Endothelial cell of umbilical vein (primary cell): ENCODE results near the gene ANK2. TPM values are rescaled to one million over a fixed set of nuclear protein-coding genes. Genes with fewer than 3 reads are reported as not detected.

Experiments
- BruUV-seq: library from RNA; stranded (reverse); fragments of 400-500 nt; replicated peaks from 2 replicates; lab custom pipeline; 2021; lab: Mats Ljungman, UMichigan
- CTCF ChIA-PET: fragments of 300-600, 350-600 bp; sonication (Branson Sonifier 250); formaldehyde crosslinking; loops from one replicate; lab custom pipeline; 2021; ENCODE audit warnings: antibody characterized with exemption, inconsistent platforms; lab: Charles Lee
- POLR2A ChIA-PET: fragments of 300-600, 350-600 bp; sonication (Branson Sonifier 250); formaldehyde crosslinking; loops from one replicate; lab custom pipeline; 2021; ENCODE audit warnings: antibody characterized with exemption, inconsistent platforms; lab: Charles Lee
- DNase-seq: peaks from one replicate; pipeline ENCODE4 v3.0.0-alpha.2; 2011; ENCODE audit warnings: low read depth, low spot score
- FAIRE-seq: peaks from 2 replicates; lab custom pipeline; 2011; peaks lifted over from hg19 to GRCh38; lab: Jason Lieb, UNC
- H2AFZ ChIP-seq: 2 replicates; pipeline ENCODE4 v1.6.0; 2012; ENCODE audit warnings: low read depth, low read length, control low read depth, inconsistent platforms
- H3K27ac ChIP-seq: 2 replicates; pipeline ENCODE4 v1.5.1; 2011; ENCODE audit warnings: low read depth, mild to moderate bottlenecking, control low read depth, low read length, moderate library complexity; ENCODE audit not compliant: insufficient read depth
- H3K27me3 ChIP-seq, 2 experiments: 2 replicates each; pipeline versions ENCODE4 v1.6.0 to v1.6.1; 2011; ENCODE audit warnings: low read length in 2 of 2, mixed read lengths in 1 of 2; ENCODE audit not compliant: control insufficient read depth in 2 of 2, insufficient read depth in 2 of 2
- H3K36me3 ChIP-seq, 2 experiments: 2 replicates in 1 of 2; 3 replicates in 1 of 2; pipeline ENCODE4 v1.5.1; 2011; ENCODE audit warnings: low read length in 2 of 2, mild to moderate bottlenecking in 1 of 2, moderate library complexity in 1 of 2; ENCODE audit not compliant: control insufficient read depth in 2 of 2, insufficient read depth in 2 of 2; ENCODE audit errors: extremely low read depth in 1 of 2
- H3K4me1 ChIP-seq: 3 replicates; pipeline ENCODE4 v1.5.1; 2011; ENCODE audit warnings: mild to moderate bottlenecking, low read length; ENCODE audit not compliant: control insufficient read depth, insufficient read depth; ENCODE audit errors: extremely low read depth
- H3K4me2 ChIP-seq: 2 replicates; pipeline ENCODE4 v1.6.1; 2011; ENCODE audit warnings: low read length, control low read depth, mixed read lengths; ENCODE audit not compliant: insufficient read depth
- H3K4me3 ChIP-seq, 3 experiments: fragments of 200-600 bp in 1 of 3; sonication (generic), shearing (Covaris generic) in 1 of 3; replicated peaks in 1 of 3; 2 replicates each; pipeline ENCODE4 v1.5.1; 2011 to 2016; ENCODE audit warnings: control low read depth in 3 of 3, low read length in 3 of 3, mild to moderate bottlenecking in 2 of 3, inconsistent platforms in 1 of 3, low read depth in 1 of 3, moderate library complexity in 1 of 3; ENCODE audit not compliant: insufficient read depth in 1 of 3
- H3K79me2 ChIP-seq: 2 replicates; pipeline ENCODE4 v1.6.0; 2012; ENCODE audit warnings: low read length, inconsistent platforms; ENCODE audit not compliant: control insufficient read depth, insufficient read depth
- H3K9ac ChIP-seq: replicated peaks from 2 replicates; pipeline ENCODE3; 2011; ENCODE audit warnings: low read length, control low read depth; ENCODE audit not compliant: insufficient read depth; ENCODE audit errors: extremely low read depth
- H3K9me1 ChIP-seq: replicated peaks from 3 replicates; pipeline ENCODE4 v1.6.0; 2011; ENCODE audit warnings: mild to moderate bottlenecking, low read length; ENCODE audit not compliant: control insufficient read depth, insufficient read depth; ENCODE audit errors: extremely low read depth
- H3K9me3 ChIP-seq: replicated peaks from 2 replicates; pipeline ENCODE4 v1.5.1; 2012; ENCODE audit warnings: low read length, inconsistent platforms; ENCODE audit not compliant: control insufficient read depth, insufficient read depth
- H4K20me1 ChIP-seq: replicated peaks from 2 replicates; pipeline ENCODE3; 2011; ENCODE audit warnings: mild to moderate bottlenecking, low read length; ENCODE audit not compliant: control insufficient read depth, insufficient read depth; ENCODE audit errors: extremely low read depth
- CTCF ChIP-seq, 2 donors: IDR thresholded peaks; 1 replicate in 1 of 2; 2 replicates in 1 of 2; pipeline ENCODE4 v1.5.1; 2011; ENCODE audit warnings: low read length in 2 of 2, mild to moderate bottlenecking in 2 of 2, moderate library complexity in 2 of 2, control low read depth in 1 of 2, inconsistent platforms in 1 of 2, low read depth in 1 of 2; ENCODE audit not compliant: insufficient read depth in 1 of 2; ENCODE audit errors: extremely low read depth in 1 of 2
- EZH2 ChIP-seq: IDR thresholded peaks from 2 replicates; pipeline ENCODE4 v1.6.1; 2012; ENCODE audit warnings: borderline replicate concordance, low read depth, mild to moderate bottlenecking, moderate library complexity, low read length, inconsistent platforms; ENCODE audit not compliant: severe bottlenecking
- FOS ChIP-seq: IDR thresholded peaks from 2 replicates; pipeline ENCODE4 v1.6.1; 2011; ENCODE audit warnings: mild to moderate bottlenecking, low read length, moderate library complexity, borderline replicate concordance; ENCODE audit not compliant: insufficient read depth
- GATA2 ChIP-seq: IDR thresholded peaks from 2 replicates; pipeline ENCODE4 v1.7.0; 2011; ENCODE audit warnings: low read depth, mild to moderate bottlenecking, moderate library complexity, mixed read lengths, low read length; ENCODE audit not compliant: insufficient read length, insufficient read depth
- JUN ChIP-seq: IDR thresholded peaks from 2 replicates; pipeline ENCODE4 v1.6.1; 2011; ENCODE audit warnings: borderline replicate concordance, low read depth; ENCODE audit not compliant: insufficient read length, insufficient read depth
- MYC ChIP-seq: IDR thresholded peaks from one replicate; pipeline ENCODE4 v1.6.1; 2011; ENCODE audit warnings: mild to moderate bottlenecking, low read depth, low read length
- POLR2A ChIP-seq: IDR thresholded peaks from 2 replicates; pipeline ENCODE4 v1.6.1; 2012; ENCODE audit warnings: low read depth, mild to moderate bottlenecking, control low read depth, low read length
- POLR2AphosphoS5 ChIP-seq: IDR thresholded peaks from 2 replicates; pipeline ENCODE4 v1.6.1; 2012; ENCODE audit warnings: low read depth, mild to moderate bottlenecking, control low read depth, low read length, moderate library complexity; ENCODE audit not compliant: insufficient read depth
- dilution Hi-C: fragments of 300-500 bp; cut with MboI; formaldehyde crosslinking; loops from one replicate; pipeline ENCODE4 v1.15.0; 2019; ENCODE audit warnings: low sequenced_read_pairs; ENCODE audit not compliant: extremely low pct_ligation_motif_present
- intact Hi-C: fragments of 100-400 bp; cut with micrococcal nuclease; formaldehyde crosslinking; loops from one replicate; pipeline ENCODE4 v1.10.0; 2022
- polyA plus RNA-seq, 4 experiments: library from polyadenylated mRNA; depleted of rRNA in 3 of 4; stranded (reverse) in 3 of 4; unstranded in 1 of 4; fragments of >200 nt; gene quantifications; 2 replicates each; pipeline versions ENCODE4 v1.2.1 to v1.2.3, GENCODE V29; 2011 to 2012; ENCODE audit warnings: missing spikeins in 1 of 4
- total RNA-seq: library from RNA; stranded (reverse); gene quantifications from 2 replicates; pipeline ENCODE4 v1.2.3, GENCODE V29; 2021
- TF ChIP-seq, protein P1 (sequence below): IDR thresholded peaks from 2 replicates; pipeline ENCODE4 v1.6.1; 2011; ENCODE audit not compliant: insufficient read depth, insufficient read length

Gene ANK2
- total and polyA plus RNA-seq, 2 donors (not counting 3 experiments of a cell fraction or from before 2014, with no cell fraction given), result not detected

GRCh38 chr4:113389160-113389559 is 339.7 kb downstream of the ANK2 start:
- Histone ChIP-seq H2AFZ (no peak overlapping the region), H4K20me1 (no peaks in the 10 kb centered on the region), H3K9me1 (no peaks in the 10 kb centered on the region), H3K9me3 (no peaks in the 10 kb centered on the region), H3K36me3 (no peaks in the 10 kb centered on the region), H3K4me2 (no peak overlapping the region), H3K27ac (no peak overlapping the region), H3K4me1 (peaks cover 12% of the 10 kb centered on the region), H3K27me3 (no peaks in the 10 kb centered on the region), H3K4me3 (no peak overlapping the region), H3K79me2 (no peaks in the 10 kb centered on the region), H3K9ac (no peak overlapping the region)
- no peak for DNase-seq
- no peak for FAIRE-seq
- CTCF ChIA-PET, result no interaction called here
- BruUV-seq, result no TSS peak
- dilution Hi-C loops (no loop called here), intact Hi-C loops (no loop called here)
- POLR2A ChIA-PET, result no interaction called here
- TF ChIP-seq POLR2AphosphoS5, result no peak
- TF ChIP-seq EZH2, result no peak
- no peak for TF ChIP-seq GATA2
- TF ChIP-seq JUN, result no peak
- TF ChIP-seq MYC, result no peak
- TF ChIP-seq FOS, result no peak
- no peak for TF ChIP-seq POLR2A
- TF ChIP-seq, protein P1, sequence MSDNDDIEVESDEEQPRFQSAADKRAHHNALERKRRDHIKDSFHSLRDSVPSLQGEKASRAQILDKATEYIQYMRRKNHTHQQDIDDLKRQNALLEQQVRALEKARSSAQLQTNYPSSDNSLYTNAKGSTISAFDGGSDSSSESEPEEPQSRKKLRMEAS, result no peak
- TF ChIP-seq CTCF (IDR thresholded peaks at IDR 0.05; ENCODE audit: extremely low read depth in 1 of 2, insufficient read depth in 1 of 2, low read depth in 1 of 2, low read length in 2 of 2), result no peak
